ENCODE measurements around the gene BUB3. TPM values are rescaled to one million over a fixed set of nuclear protein-coding genes. Genes with fewer than 3 reads are reported as not detected.

BUB3 gene
- total RNA-seq, 1 donor = 134 TPM

DNA sequence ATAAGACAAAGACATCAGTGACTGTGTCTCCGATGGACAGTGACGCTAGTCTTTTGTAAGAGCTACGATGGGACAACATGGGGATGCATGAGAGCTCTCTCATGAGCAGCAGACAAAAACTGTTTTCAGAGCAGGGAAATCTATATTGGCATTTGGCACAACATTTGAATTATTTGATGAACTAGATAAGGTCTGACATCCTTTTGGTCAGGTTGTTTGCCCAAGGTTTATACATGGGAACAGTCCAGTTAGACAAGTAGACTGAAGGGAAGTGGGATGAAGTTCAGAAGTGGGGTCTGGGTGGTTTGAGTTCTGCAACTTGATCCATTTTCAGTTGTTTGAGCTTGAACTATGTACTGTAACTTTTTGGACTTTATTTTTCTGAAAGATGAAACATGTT, 50.8 kb downstream of the BUB3 start:
- TF ChIP-seq, protein P1, sequence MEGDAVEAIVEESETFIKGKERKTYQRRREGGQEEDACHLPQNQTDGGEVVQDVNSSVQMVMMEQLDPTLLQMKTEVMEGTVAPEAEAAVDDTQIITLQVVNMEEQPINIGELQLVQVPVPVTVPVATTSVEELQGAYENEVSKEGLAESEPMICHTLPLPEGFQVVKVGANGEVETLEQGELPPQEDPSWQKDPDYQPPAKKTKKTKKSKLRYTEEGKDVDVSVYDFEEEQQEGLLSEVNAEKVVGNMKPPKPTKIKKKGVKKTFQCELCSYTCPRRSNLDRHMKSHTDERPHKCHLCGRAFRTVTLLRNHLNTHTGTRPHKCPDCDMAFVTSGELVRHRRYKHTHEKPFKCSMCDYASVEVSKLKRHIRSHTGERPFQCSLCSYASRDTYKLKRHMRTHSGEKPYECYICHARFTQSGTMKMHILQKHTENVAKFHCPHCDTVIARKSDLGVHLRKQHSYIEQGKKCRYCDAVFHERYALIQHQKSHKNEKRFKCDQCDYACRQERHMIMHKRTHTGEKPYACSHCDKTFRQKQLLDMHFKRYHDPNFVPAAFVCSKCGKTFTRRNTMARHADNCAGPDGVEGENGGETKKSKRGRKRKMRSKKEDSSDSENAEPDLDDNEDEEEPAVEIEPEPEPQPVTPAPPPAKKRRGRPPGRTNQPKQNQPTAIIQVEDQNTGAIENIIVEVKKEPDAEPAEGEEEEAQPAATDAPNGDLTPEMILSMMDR (IDR thresholded peaks at IDR 0.05; ENCODE audit: insufficient read depth, low read depth, low read length) = no peak
- no peak overlapping the region for H3K4me3 ChIP-seq (ENCODE audit: low read depth, low read length)
- no peak for DNase-seq (ENCODE audit: low read depth)

DNA sequence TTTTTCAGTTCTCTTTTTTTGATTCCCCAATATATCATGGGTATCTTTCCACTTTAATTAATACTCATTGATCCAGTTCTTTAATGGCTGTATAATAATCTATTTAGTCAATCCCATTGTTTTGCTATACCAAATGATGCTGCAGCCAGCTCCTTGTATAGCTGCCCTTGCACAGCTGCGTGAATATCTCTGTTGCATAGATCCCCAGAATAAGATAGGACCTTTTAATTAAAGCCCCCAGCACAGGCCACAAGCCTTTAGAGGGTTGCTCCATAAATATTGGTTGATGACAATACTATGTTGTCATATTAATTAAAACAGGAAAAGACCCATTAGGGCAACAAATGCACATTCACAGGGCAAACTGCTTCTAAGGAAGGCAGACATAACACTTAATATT, 57.9 kb downstream of the BUB3 start:
- no peak for DNase-seq (ENCODE audit: low read depth)
- TF ChIP-seq, protein P1 (IDR thresholded peaks at IDR 0.05; ENCODE audit: insufficient read depth, low read depth, low read length) = no peak

DNA sequence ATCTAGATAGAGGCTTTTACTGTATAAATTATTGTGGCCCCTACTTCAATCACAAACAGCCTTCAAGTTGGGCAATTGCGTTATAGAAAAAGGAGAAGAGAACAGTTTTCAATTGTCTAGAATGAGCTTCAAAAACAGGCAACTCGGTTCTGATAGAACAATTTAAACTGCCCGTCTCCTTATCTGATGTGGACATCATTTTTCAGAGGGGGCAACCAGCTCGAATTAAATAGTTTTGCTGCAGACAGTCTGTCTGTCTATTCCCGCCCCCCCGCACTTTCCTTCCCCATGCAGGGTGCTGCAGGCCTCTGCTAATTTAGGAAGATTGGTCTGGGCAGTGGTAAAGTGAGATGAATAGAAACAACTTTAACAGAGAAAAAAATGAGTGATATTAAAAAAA, 58.4 kb downstream of the BUB3 start:
- no peak overlapping the region for H3K4me3 ChIP-seq (ENCODE audit: low read depth, low read length)
- TF ChIP-seq, protein P1 (IDR thresholded peaks at IDR 0.05; ENCODE audit: insufficient read depth, low read depth, low read length) = no peak
- no peak for DNase-seq (ENCODE audit: low read depth)

More for the DNA sequence above, 57.9 kb downstream of the BUB3 start:
- no peak overlapping the region for H3K4me3 ChIP-seq (ENCODE audit: low read depth, low read length)

DNA sequence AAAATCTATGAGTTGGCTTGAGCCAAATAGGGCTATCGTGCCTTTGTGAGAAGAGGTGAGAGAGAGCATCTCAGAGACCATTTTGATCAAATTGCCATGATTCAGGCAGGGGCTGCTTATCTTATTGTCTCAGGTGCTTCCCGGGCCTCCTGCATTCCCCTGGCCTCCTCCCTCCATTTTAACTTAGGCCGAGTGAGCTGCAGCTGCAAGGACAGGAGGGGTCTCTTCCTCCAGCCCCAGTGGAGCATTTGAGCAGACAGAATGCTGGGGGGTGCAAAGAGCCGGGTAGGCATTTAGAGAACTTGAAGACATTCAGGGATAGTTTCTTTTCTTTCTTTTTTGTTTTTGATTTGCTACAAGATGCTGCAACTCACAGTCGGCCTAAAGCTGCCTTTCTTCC, 59.0 kb downstream of the BUB3 start:
- H3K4me3 ChIP-seq (ENCODE audit: low read depth, low read length) = no peak overlapping the region
- no peak for DNase-seq (ENCODE audit: low read depth)
- TF ChIP-seq, protein P1 (IDR thresholded peaks at IDR 0.05; ENCODE audit: insufficient read depth, low read depth, low read length) = no peak

Other genes with a start within 250 kb of the BUB3 start
- not detected in 2 replicates for gene FAM24A, start 243.8 kb upstream of the BUB3 start, total RNA-seq
- gene C10orf88, start 200.2 kb upstream of the BUB3 start, total RNA-seq = 9.7 and 9.9 TPM in 2 replicates
- 5.5 and 5.6 TPM in 2 replicates for gene PSTK, start 174.0 kb upstream of the BUB3 start, total RNA-seq
- gene IKZF5, start 145.6 kb upstream of the BUB3 start, total RNA-seq = 2.9 and 4.3 TPM in 2 replicates
- 4.2 and 4.3 TPM in 2 replicates for gene ACADSB, start 145.4 kb upstream of the BUB3 start, total RNA-seq
- not detected in 2 replicates for gene HMX3, start 18.4 kb upstream of the BUB3 start, total RNA-seq
- not detected in 2 replicates for gene HMX2, start 6.3 kb upstream of the BUB3 start, total RNA-seq